GM12878 (cell line): Measurements from ENCODE around the gene AGGF1. TPM values are rescaled to one million over a fixed set of nuclear protein-coding genes. Genes with fewer than 3 reads are reported as not detected.

Experiments
- CBX5 ChIP-seq: sonication (generic); IDR thresholded peaks from 2 replicates; pipeline ENCODE4 v1.6.1; 2016; ENCODE audit warnings: low read depth, moderate library complexity, mild to moderate bottlenecking, inconsistent platforms
- EED ChIP-seq: sonication (generic); IDR thresholded peaks from 2 replicates; pipeline ENCODE4 v1.6.1; 2016; ENCODE audit warnings: antibody characterized with exemption, low read depth
- GABPA ChIP-seq: IDR thresholded peaks from 2 replicates; pipeline ENCODE4 v1.6.1; 2014; ENCODE audit warnings: antibody characterized with exemption, low read depth, mild to moderate bottlenecking, inconsistent platforms
- IKZF1 ChIP-seq: fragments of 450-650 bp; conservative IDR thresholded peaks from 2 replicates; pipeline ENCODE4 v1.6.1; 2017; ENCODE audit warnings: antibody characterized with exemption, mild to moderate bottlenecking
- IRF4 ChIP-seq: IDR thresholded peaks from 2 replicates; pipeline ENCODE4 v1.6.1; 2011; ENCODE audit warnings: low read depth, low read length
- MTA2 ChIP-seq: fragments of 450-650 bp; IDR thresholded peaks from 2 replicates; pipeline ENCODE4 v1.6.1; 2016; ENCODE audit warnings: low read depth, mild to moderate bottlenecking, moderate library complexity
- NFIC ChIP-seq: IDR thresholded peaks from 2 replicates; pipeline ENCODE4 v1.6.1; 2012; ENCODE audit warnings: low read depth, mild to moderate bottlenecking, inconsistent platforms, low read length, moderate library complexity
- RAD51 ChIP-seq: fragments of 450-650 bp; IDR thresholded peaks from 2 replicates; pipeline ENCODE4 v1.6.1; 2016; ENCODE audit warnings: moderate library complexity, mild to moderate bottlenecking, inconsistent platforms
- SMARCA5 ChIP-seq: fragments of 450-650 bp; IDR thresholded peaks from 2 replicates; pipeline ENCODE4 v1.6.1; 2017; ENCODE audit warnings: mild to moderate bottlenecking
- SUZ12 ChIP-seq: fragments of 200-600 bp; sonication (generic); IDR thresholded peaks from one replicate; pipeline ENCODE4 v1.6.1; 2018; ENCODE audit warnings: antibody characterized with exemption, mild to moderate bottlenecking; ENCODE audit not compliant: unreplicated experiment
- TCF7 ChIP-seq: IDR thresholded peaks from 2 replicates; pipeline ENCODE4 v1.6.1; 2014; ENCODE audit warnings: antibody characterized with exemption, borderline replicate concordance
- YY1 ChIP-seq: IDR thresholded peaks from 2 replicates; pipeline ENCODE4 v1.6.1; 2011; ENCODE audit warnings: low read depth, mild to moderate bottlenecking, low read length
- polyA plus RNA-seq, 11 experiments: library from polyadenylated mRNA; depleted of rRNA in 4 of 11; unstranded in 6 of 11; stranded (reverse) in 5 of 11; fragments of >200 nt; fragmentation: Nextera tagmentation in 4 of 11; fragmentation: Illumina TruSeq in 1 of 11; extraction: Ambion mirVana in 4 of 11; extraction: Trizol in 1 of 11; gene quantifications; 1 replicate in 1 of 11; 2 replicates in 10 of 11; pipeline versions ENCODE4 v1.2.1 to v1.2.3, GENCODE V29; 2011 to 2016; ENCODE audit warnings: inconsistent platforms in 2 of 11, missing spikeins in 2 of 11, low read depth in 1 of 11
- total RNA-seq, 4 experiments: library from RNA; depleted of rRNA in 3 of 4; stranded (reverse); fragments of >200 nt in 3 of 4; fragmentation: Illumina TruSeq in 1 of 4; extraction: Trizol in 1 of 4; gene quantifications; 2 replicates each; pipeline versions ENCODE4 v1.2.1 to v1.2.3, GENCODE V29; 2013 to 2021
- TF ChIP-seq, protein P1 (sequence below): fragments of 150-350 bp; IDR thresholded peaks from 2 replicates; pipeline ENCODE4 v1.6.1; 2014; ENCODE audit warnings: mild to moderate bottlenecking, low read depth, low read length

The AGGF1 gene
- total and polyA plus RNA-seq, 10 of the 15 experiments (the other 5 are each of a cell fraction or from before 2014, with no cell fraction given), result 7.3 to 43.4 (median 20.2) TPM

DNA sequence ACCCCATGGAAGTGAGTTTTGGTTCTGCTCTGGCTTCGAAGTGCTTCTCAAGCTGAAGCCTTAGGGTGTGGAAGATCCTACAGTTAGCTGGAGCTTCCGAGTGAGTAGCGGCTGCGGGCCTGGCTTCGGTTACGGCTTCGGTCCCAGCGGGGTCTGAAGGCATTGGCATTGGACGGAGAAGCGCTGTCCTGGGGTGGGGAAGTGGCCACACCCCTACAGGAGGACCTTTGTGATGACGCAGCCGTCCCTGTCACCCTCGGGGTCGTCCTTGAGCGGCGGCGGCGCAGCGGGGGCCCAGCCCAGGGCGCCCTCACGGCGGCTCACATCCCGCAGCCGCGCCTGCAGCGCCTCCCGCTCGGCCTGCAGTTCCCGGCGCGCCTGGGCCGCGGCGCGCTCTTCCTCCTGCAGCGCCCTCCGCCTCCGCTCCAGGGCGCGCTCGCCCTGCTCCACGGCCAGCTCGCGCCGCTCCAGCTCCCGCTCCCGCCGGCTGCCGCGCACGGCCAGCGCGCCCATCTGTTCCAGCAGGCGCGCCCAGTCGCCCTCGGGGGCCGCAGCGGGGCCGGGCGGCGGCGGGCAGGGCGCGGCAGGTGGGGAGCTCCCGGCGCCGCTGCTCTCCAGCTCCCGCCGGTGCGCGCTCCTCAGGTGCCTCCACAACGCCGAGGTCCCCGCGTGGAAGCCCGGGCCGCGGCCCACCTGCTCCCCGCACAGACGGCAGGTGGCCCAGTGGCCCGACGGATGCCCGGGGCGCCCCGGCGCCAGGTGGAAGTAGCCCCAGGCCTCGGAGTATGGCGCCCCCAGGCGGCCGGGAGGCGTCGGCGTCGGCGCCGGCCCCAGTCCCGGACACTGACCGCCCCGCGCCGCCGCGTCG, 47.0 kb downstream of the AGGF1 start (continued):
- TF ChIP-seq GABPA (no peak), SUZ12 (no peak), NFIC (no peak), YY1 (peak; percentile 53), MTA2 (no peak), IRF4 (no peak), RAD51 (no peak), IKZF1 (peak; percentile 91), CBX5 (no peak), TCF7 (no peak), SMARCA5 (no peak), EED (no peak)
- TF ChIP-seq, protein P1, sequence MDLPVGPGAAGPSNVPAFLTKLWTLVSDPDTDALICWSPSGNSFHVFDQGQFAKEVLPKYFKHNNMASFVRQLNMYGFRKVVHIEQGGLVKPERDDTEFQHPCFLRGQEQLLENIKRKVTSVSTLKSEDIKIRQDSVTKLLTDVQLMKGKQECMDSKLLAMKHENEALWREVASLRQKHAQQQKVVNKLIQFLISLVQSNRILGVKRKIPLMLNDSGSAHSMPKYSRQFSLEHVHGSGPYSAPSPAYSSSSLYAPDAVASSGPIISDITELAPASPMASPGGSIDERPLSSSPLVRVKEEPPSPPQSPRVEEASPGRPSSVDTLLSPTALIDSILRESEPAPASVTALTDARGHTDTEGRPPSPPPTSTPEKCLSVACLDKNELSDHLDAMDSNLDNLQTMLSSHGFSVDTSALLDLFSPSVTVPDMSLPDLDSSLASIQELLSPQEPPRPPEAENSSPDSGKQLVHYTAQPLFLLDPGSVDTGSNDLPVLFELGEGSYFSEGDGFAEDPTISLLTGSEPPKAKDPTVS, result no peak
